HG02970 (cell line): ENCODE data around the gene EXOC3L4.
"Not testable (repeated sequence)": the region's sequence is repeated elsewhere in the genome, so short reads cannot be mapped to it uniquely, and the experiment has no call there.

Experiments used
- ATAC-seq: cut with Tn5 transposase; IDR thresholded peaks from one replicate; pipeline ENCODE4 v1.9.1; 2021; ENCODE audit warnings: mild to moderate bottlenecking, moderate library complexity, moderate number of reproducible peaks; ENCODE audit not compliant: unreplicated experiment, low FRiP score

Gene EXOC3L4

DNA sequence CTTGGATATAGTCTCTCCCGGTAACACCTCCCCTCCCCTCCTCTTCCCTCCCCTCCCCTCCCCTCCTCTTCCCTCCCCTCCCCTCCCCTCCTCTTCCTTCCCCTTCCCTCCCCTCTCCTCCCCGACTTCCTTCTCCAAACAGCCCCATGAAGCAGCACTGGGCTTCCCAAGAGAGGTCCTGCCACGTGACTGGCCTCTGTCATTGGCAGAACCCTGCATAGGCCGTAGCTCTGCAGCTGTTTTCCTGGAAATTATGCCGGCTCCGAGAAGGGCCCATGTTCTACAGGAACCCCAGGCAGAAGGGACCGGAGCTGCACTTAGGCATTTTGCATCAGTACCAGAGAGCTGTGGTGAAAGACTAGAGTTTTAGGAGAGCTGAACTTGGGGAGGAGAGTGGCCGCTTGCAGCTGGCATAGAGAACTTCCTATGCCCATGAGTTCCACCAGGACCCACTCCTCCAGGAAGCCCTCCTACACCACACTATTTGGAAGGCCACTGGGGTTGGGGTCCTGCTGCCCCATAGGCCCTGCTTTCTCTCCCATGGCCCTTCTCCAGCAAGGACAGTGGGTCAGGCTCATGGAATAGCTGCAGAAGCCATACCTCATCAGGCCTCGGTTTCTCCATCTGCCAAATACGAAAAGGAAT is 23.6 kb downstream of the EXOC3L4 start:
- ATAC-seq: no peak

- ATAC-seq: no peak
Observed at GRCh38 chr14:103118663-103119404, 24.3 kb downstream of the EXOC3L4 start.

DNA sequence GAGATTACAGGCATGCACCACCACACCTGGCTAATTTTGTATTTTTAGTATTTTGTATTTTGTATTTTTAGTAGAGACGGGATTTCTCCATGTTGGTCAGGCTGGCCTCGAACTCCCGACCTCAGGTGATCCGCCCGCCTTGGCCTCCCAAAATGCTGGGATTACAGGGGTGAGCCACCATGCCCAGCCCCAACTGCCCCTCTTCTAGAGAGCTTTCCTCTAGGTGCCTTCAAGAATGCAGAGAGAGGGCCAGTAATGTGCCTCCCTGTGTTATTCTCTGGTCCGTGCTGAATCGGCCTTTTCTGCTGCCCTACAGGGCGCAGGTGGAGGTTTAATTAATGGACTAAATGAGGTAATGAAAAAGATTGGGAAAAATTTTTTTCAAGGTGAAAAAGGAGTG is 25.0 kb downstream of the EXOC3L4 start:
- not testable (repeated sequence) for ATAC-seq

- ATAC-seq: no peak
Observed at GRCh38 chr14:103121121-103121845, 26.8 kb downstream of the EXOC3L4 start.

- ATAC-seq: no peak
Observed at GRCh38 chr14:103121846-103122584, 27.5 kb downstream of the EXOC3L4 start.

DNA sequence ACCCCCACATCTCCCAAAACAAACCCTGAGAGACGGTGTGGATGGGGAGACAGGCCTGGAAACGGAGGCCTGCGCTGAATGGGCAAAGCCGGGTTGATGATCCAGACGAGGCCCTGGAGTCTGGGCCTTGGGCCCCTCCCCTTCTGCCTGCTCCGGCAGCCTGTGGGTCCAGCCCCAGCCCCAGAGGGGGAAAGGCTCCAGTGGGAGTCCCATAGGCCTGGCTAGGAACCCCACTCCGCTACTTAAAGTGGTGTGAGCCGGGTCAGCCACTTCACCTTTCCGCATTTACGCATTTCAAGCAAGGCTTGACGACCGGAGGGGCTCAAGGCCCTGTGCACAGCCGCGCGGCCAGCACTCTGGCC is 28.0 kb downstream of the EXOC3L4 start:
- no peak for ATAC-seq

GRCh38 chr14:103122947-103123633 is 28.6 kb downstream of the EXOC3L4 start, which contains the start of gene TNFAIP2:
TSS of gene TNFAIP2 (plus strand) at chr14:103123461. CDS start at chr14:103126458, 2,997 bp downstream.
- no peak for ATAC-seq

DNA sequence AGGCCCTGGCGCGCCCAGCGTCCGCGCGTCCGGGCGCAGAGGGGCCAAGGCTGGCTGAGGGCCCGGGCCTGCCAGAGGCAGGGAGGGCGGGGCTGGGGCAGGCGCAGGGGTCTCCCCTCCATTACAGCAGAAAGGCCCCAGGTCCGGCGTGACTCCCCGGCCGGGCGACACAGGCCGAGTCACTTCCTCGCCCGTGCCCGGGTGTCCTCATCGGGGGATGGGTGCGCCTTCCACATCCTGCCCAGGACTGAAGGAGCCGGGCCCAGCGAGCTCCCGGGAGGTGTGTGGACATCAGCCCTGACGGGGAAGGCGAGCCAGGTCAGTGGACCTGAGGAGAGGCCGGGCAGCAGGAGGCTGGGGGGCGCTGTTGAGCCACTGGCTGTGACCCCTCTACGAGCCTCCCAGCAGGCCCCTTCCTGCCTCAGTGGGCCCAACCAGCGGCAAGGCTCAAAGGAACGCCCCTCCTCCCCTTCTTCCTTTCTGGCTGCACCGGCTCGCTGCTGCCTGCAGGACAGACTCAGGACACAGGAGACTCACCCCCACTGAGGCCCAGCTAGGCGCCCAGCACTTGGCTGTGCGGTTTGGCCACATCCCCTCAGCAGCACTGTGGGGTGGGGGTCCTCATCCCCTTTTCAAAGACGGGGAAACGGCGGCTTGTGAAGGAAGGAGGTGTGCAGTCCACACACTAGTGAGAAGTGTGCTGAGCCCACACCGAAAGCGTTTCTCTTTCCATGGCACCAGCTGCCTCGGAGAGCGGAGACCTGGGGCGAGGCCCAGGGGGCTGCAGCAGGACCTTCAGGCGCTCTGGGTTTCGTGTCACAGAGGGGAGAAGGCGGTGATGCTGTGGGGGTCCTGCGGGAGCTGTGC is 29.3 kb downstream of the EXOC3L4 start:
- ATAC-seq: no peak

DNA sequence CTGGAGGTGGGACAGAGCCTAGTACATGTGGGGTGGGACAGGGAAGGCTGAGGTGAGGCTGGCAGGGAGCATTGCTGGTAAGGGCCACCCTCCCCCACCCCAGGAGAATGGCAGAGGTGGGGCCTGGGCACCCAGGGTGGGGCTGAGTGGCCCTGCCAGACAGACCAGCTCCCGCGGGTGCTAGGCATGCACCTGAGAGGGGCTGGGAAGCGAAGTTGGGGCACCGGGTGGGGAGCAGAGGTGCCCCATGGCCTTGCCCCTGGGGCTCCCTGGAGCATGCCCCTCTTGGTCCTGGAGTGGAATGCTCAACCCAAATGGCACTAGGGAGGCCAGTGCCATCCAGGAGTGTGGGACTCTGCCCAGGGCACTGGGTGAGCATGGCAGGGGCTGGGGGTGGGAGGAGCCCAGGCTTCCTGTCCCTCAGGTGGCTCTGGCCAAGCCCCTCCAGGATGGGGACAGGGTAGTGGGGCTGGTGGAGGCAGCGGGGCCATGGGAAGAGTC is 30.0 kb downstream of the EXOC3L4 start:
- no peak for ATAC-seq

- ATAC-seq: no peak
Observed at GRCh38 chr14:103125098-103126070, 30.9 kb downstream of the EXOC3L4 start.

DNA sequence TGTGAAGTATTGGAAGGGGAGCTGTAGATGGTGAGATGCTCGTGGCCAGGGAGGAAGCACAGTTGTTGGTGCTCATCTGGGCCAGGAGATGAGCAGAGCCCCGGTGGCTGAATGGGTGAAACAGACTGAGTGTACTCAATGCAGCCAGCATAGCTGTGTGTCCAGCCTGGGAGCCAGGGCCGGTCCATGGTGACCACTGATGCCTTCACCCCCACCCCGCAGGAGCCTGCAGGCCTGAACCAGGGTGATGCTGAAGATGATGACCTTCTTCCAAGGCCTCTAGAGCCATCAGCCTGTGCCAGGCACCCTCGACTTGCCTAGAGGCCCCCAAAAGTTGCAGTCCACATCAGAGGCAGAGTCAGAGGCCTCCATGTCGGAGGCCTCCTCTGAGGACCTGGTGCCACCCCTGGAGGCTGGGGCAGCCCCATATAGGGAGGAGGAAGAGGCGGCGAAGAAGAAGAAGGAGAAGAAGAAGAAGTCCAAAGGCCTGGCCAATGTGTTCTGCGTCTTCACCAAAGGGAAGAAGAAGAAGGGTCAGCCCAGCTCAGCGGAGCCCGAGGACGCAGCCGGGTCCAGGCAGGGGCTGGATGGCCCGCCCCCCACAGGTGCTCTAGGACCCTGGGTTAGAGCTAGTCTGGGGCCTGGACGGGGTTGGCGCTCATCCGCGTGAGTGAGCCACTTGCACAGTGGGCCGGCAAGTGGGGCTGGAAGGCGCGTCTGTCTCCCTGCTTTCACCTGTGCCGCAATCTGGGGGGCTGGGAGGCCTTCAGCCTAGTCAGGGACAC is 31.8 kb downstream of the EXOC3L4 start:
- ATAC-seq: no peak

- no peak for ATAC-seq
Observed at GRCh38 chr14:103126873-103127304, 32.4 kb downstream of the EXOC3L4 start.

- no peak for ATAC-seq
Observed at GRCh38 chr14:103127356-103127755, 32.8 kb downstream of the EXOC3L4 start.

GRCh38 chr14:103127861-103128598 is 33.5 kb downstream of the EXOC3L4 start:
- no peak for ATAC-seq

DNA sequence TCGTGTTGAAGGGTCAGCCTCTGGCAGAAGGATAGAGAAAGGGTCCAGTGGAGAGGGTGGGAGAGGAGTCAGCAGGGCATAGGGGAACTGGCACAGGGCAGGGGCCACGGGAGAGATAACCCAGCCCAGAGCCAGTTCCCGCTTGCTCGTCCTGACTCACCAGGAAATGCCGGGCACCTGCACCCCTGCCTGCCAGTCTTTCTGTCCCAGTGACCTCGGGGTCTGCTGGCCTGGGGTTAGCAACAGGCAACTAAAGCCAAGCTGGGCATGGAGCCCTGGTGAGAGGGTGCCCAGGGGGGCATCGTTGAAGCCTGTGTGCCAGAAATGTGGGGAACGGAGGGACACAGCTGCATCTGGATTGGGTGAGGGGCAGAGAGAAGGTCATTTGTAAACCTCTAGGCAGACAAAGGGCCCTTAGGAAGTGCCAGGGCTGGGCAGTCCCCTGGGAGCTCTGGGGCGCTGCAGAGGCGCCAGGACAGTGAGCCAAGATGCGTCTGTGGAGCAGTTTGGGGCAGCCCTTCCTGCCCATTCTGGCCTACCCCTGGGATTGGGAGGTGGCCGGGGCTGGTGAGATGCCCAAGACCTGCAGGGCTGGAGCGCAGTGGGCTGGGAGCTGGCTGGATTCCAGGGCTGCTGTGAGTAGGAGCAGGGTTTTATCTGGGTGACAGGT is 34.2 kb downstream of the EXOC3L4 start:
- no peak for ATAC-seq
